ENCODE measurements around the gene RPUSD1. TPM values are rescaled to one million over a fixed set of nuclear protein-coding genes. Genes with fewer than 3 reads are reported as not detected.
A peak's percentile ranks its signal among the peaks of the same experiment; 100 is the strongest.

Gene RPUSD1
- polyA plus RNA-seq, 3 donors = 10.1 to 11.0 (median 10.4) TPM

DNA sequence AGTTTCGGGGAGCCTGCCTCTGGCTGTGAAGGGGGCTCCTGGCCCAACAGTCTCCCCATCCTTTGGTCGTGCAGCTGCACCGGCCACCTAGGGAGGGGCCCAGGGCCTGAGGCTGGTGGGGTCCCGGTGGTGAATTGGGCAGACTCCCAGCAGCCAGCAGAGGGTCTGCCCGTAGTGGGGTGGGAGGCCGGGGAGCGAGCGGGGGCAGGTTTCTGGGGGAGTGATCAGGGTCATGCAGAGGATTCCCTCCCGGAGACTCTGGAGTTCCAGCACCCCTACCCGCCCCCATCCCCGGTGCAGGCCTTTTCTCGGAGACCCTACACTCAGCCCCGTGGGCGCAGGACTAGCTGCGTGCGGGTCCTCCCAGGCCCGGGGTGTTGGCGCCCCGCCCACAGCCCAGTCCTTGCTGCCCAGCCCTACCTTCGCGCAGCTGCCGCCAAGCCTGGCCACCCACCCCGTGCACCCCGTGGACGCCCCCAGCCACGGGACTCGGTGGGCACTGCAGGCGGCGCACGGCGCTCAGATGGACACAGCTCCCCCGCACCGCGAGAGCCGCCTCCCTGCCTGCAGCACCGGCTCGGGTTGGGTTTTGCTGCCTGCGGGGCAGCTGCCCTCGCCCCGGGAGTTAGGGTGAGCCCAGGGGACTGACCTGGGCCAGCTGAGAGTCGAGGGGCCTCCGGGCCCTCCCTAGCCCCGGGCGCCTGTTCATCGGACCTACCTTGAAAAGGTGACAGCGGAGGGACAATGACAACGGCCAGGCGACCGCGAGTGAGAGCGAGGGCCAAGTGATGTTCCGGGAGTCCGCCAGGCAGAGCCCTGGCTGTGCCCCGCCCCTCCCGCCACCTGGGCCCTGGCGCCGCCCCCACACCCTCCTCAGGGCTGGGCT lies 12.0 kb upstream of the RPUSD1 start, which contains the start of gene GNG13:
Gene GNG13, minus strand, starts transcription at position 787 of the 886 bp plus-strand sequence. CDS start 1,657 bp downstream, outside the sequence.
- DNase-seq (ENCODE audit: low read depth in 3 of 3, low spot score in 2 of 3) = no peak

DNA sequence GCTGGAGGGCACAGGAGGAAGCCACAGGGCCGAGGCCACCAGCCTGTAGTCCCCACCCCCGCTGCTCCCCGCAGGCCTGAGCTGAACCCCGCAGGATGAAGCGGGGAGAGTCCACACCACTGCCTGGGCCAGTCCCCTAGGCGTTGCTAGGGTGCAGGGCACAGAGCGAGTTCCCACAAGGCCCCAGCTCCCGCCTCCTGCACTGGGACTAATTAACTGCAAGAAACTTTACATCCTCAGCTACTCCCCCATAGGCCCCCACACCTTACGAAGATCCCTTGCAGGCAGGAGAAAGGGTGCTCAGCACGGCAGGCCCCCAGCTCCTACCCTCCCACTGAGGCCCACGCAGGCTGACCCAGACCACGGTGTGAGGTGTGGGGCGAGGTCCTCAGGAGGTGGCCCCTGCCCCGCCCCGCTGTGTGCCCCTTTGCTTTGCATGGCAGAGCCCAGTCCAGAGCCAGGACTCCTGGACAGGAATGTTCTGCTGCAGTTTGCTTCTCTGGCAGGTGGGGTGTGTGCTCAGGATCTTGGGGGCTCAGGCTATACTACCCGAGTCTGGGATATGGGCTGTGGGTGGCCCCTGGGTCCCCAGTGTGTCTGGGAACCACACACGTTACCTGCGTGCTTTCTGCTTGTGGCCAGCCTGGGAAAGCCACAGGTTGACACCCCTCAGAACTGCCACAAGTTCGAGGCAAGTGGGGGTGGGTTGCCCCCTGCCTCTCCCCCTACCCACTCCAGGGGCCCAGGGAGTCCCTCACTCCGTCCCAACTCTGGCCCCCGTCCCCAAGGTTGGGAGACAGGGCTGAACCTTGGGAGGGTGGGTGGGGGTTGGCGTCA lies 11.1 kb upstream of the RPUSD1 start:
- no peak for DNase-seq (ENCODE audit: low read depth in 3 of 3, low spot score in 2 of 3)

DNA sequence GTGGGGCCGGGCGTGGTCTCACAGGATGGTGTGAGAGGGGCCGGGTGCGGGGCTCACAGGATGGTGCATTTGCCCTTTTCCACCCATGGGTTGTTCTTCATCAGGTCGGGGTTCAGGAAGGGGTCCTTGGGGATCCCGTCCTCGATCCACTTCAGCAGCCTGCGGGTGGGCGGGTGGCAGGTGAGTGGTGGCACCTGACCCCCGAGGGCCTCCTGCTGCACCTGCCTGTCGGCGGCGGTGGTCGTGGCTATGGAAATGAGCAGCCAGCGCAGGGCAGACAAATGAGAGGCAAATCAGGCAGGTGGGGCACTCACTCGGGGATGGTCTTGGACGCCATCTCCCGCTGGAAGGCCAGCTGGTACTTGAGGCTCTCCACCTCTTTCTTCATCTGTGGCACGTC lies 10.5 kb upstream of the RPUSD1 start:
- DNase-seq (ENCODE audit: low read depth in 3 of 3, low spot score in 2 of 3) = no peak

DNA sequence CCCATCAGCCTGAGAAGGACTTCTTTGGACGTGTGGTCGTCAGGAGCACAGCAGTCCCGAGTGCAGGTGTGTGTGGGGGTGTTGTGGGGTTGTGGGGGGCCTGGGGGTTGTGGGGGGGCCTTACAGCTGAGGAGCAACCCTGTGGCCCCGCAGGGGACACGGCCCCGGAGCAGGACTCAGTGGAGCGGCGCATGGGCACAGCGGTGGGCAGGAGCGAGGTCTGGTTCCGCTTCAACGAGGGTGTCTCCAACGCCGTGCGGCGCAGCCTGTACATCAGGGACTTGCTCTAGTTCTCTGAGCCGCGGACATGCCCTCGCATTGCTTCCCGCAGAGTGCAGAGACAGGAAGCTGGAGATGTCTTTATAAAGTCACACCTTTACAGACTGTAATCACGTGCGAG lies 9.5 kb upstream of the RPUSD1 start:
- no peak for DNase-seq (ENCODE audit: low read depth in 3 of 3, low spot score in 2 of 3)

DNA sequence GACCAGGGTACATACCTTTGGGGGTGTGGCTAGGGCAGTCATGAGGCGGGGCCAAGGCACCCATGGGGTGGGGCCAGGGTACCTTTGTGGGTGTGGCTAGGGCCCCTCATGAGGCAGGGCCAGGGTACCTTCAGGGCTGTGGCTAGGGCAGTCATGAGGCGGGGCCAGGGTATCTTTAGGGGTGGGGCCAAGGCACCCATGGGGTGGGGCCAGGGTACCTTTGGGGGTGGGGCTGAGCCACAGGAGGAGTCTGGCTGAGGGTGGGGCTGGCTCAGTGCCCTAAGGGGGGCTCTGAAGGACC lies 8.9 kb upstream of the RPUSD1 start:
- no peak for DNase-seq (ENCODE audit: low read depth in 3 of 3, low spot score in 2 of 3)

DNA sequence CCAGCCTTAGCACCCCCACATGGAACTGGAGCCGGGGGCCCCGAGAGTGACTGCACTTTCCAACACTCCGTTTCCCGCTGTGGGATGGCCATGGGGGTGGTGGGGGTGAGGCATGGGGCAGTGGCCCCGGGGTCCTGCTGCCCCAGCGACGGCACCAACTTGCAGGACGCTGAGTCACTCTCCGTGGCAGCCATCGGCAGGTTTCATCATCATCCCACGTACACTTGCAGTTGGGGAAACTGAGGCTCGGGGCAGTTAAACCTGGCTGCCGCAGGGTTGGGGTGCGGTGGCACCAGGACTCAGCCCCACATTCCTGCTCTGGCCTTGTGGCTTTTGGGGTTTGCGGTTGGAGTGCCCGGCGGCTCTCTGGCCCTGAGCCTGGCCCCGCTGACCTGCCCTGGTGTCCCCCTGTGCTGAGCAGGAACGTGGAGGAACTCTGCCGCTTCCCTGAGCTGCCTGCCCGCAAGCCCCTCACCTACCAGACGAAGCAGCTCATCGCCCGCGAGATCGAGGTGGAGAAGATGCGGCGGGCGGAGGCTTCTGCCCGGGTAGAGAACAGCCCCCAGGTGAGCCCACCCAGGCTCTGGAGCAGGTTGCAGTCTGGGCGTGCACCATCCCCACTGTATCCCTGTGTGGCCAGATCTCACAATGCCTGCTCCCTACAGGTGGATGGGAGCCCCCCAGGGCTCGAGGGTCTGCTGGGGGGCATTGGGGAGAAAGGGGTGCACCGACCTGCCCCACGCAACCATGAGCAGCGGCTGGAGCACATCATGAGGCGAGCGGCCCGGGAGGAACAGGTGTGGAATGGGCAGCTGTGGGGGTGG lies 8.3 kb upstream of the RPUSD1 start:
- no peak for DNase-seq (ENCODE audit: low read depth in 3 of 3, low spot score in 2 of 3)

DNA sequence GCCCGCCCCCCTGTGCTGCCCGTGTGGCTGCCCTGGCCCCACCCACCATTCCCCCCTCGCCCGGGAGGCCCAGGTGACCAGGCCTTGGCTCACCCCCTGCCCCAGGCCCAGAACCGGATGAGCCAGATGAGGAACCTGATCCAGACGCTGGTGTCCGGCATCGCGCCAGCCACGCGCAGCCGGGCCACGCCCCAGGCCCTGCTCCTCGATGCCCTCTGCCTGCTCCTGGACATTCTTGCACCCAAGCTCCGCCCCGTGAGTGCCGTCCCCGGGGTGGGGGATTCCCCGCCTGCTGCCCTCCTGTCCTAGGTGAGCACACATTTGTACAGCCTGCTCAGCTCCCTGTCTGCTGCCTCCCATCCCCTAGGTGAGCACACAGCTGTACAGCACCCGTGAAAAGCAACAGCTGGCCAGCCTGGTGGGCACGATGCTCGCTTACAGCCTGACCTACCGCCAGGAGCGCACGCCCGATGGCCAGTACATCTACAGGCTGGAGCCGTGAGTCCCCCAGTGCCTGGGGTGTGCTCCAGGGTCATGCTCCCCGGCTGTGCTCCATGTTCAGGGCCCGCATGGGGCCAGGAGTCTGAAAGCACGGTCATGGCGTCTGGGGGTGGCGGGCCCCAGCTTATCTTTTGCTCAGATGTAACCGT lies 7.5 kb upstream of the RPUSD1 start:
- no peak for DNase-seq (ENCODE audit: low read depth in 3 of 3, low spot score in 2 of 3)

DNA sequence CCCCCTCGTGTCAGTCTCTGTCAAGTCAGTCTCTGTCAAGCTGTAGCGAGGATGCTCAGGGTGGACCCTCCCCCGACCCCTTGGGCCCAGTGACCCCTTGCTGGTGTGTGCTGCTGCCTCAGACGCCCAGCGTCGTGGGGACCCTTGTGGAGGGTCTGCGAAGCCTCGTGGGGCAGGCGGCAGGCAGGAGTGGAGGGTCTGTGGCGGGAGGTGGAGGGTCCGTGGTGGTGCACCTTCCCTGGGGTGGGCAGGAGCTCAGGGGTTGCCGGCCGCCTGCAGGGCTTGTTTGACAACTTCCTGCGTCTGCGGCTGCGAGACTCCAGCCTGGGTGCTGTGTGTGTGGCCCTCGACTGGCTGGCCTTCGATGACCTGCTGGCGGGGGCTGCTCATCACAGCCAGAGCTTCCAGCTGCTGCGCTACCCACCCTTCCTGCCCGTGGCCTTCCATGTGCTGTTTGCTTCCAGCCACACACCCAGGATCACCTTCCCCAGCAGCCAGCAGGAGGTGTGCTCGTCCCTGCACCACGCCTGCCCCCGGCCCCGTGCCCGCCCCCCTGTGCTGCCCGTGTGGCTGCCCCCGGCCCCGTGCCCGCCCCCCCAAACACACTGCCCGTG lies 6.8 kb upstream of the RPUSD1 start:
- no peak for DNase-seq (ENCODE audit: low read depth in 3 of 3, low spot score in 2 of 3)

DNA sequence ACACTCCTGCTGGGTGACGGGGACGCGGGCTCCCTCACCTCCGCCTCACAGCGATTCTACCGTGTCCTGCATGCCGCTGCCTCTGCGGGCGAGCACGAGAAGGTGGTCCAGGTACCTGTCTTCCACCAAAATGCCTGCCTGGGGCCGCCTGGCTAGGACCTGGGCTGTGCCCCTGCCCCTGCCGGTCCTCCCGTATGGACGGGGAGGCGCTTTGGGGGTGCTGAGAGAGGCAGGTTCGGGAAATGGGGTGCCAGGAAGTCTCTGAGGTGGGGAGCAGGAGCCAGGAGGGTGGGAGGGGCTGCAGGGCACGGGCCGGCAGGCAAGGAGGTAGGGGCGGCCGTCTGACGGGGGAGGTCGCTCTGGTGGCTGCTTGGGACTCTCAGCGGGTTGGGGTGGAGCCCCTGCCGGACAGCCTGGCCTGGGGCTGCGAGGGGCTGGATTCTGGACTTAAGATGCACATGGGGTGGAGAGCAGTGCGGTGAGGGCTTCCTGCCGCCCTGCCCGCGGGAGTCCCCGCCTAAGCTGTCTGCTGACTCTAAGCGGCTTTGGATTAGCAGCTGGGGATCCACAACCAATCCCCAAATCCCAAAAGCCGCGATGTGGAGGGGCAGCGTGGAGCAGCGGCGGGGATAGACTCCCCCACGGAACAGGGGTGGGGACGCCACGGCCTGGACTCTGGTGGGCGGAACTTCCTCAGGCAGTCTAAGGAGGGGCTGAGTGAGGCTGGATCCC lies 6.1 kb upstream of the RPUSD1 start:
- no peak for DNase-seq (ENCODE audit: low read depth in 3 of 3, low spot score in 2 of 3)

DNA sequence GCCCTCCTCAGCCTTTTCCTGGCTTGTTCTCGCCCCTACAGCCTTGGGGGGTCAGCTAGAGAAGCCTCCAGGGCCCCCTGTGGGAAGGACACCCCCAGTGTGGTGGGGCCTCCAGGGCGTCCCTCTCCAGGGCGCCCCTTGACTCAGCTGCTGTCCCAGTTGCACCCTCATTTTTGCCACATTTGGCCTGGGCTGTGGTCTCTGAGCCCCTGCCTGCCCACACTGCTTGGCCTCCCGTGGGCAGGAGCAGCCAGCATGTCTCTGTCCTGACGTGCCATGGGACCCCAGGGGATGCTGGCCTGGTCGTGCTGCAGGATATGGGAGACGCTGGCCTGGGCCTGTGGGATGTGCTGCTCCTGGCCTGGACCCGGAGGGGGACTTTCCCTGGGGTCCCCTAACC lies 5.2 kb upstream of the RPUSD1 start:
- DNase-seq (ENCODE audit: low read depth in 3 of 3, low spot score in 2 of 3) = no peak

DNA sequence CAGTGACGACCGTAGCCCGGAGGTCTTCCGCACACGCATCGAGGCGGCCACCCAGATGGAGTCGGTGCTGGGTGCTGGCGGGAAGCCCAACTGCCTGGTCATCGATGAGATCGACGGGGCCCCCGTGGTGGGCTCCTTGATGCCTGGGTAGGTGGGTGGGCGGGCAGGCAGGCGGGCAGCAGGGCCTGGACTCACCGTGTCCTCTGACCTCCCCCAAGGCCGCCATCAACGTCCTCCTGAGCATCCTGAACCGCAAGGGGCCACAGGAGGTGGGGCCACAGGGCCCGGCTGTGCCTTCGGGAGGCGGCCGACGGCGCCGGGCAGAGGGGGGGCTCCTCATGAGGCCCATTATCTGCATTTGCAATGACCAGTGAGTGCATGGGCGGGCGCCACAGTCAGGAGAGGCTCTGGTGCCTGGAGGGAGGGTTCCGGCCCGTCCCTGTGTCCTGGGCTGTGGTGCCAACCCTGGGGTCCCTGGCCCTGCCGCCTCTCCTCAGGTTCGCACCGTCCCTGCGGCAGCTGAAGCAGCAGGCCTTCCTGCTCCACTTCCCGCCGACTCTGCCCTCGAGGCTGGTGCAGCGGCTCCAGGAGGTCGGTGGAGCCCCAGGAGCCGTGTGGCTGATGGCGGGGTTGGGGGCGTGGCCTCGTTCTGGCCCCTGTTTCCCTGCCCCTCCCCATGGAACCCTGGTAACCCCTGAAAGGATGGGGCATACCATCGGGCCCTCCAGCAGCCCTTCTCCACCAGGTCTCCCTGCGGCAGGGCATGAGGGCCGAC lies 4.2 kb upstream of the RPUSD1 start:
- DNase-seq (ENCODE audit: low read depth in 3 of 3, low spot score in 2 of 3) = no peak

DNA sequence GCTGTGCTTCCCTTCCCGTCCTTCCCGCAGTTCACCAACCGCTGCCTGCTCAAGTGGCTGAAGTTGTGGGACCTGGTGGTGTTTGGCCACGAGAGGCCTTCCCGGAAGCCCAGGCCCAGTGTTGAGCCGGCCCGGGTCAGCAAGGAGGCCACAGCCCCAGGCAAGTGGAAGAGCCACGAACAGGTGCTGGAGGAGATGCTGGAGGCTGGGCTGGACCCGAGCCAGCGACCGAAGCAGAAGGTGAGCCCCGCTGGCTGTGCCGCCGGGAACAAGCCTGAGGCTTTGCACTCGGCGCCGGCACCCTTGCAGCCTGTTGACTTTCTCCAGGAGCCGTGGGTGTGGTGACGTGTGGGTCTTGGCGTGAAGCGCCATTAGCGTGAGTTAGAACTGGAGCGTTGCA lies 3.0 kb upstream of the RPUSD1 start:
- DNase-seq (ENCODE audit: low read depth in 3 of 3, low spot score in 2 of 3) = no peak

DNA sequence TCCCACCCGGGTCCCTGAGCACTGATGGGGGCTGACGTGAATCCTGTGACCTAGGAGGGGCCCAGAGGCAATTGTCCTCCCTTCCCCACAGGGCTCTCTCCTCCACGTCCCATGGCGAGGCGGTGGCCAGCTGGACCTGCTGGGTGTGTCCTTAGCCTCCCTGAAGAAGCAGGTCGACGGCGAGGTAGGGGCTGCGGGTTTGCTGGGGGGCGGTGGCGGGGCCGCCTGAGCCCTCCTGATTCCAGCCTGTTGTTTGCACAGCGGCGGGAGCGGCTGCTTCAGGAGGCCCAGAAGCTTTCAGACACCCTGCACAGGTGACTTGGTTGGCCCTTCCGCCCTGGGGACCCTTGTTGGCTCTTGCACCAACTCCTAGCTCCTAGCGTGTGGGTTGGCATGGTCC lies 1.9 kb upstream of the RPUSD1 start:
- no peak for DNase-seq (ENCODE audit: low read depth in 3 of 3, low spot score in 2 of 3)

DNA sequence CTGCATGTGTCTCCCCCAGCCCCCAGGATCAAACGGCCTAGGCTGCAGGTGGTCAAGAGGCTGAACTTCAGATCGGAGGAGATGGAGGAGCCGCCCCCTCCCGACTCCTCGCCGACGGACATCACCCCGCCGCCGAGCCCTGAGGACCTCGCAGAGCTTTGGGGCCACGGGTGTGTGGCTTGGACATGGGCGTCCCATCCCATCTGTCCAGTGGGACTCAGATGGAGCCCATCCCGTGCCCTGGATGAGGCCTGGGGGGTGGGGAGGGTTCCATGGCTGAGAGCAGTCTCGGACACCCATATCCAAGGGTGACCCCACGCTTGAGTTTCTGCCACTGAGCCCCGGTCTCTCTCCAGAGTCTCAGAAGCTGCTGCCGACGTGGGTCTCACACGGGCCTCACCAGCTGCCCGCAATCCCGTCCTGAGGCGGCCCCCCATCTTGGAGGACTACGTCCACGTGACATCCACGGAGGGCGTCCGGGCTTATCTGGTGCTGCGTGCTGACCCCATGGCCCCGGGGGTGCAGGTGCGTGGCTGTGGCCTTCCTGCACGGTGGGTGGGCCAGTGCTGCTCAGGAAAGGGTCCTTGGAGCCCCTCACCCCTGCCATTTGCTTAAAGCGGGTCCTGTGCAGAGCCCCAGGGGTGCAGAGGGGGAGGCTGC lies 1.1 kb upstream of the RPUSD1 start:
- DNase-seq (ENCODE audit: low read depth in 3 of 3, low spot score in 2 of 3) = no peak

DNA sequence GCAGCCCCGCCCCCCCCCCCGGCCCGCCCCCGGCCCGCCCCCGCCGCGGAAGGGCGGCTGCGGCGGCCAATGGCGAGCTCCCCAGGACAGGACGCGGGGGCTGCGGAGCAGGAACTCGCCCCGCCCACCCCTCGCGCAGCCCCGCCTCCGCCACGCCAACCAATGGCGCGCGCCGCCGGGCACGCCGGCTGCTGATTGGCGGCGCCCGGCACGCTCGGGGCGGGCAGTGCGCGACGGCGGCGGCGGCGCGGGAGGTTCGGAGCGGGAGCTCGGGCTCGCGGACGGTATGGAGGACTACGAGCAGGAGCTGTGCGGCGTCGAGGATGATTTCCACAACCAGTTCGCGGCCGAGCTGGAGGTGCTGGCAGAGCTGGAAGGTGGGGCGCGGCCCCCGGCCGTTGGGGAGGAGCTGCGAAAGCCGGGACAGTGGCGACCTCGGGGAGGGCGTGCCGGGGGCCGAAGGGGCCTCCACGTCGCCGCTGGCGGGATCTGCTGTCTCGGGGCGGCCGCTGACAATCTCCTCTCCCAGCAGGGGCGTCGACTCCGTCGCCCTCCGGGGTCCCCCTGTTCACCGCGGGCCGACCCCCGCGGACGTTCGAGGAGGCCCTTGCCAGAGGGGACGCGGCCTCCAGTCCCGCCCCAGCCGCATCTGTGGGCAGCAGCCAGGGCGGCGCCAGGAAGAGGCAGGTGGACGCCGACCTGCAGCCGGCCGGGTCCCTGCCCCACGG lies 382 bp upstream of the RPUSD1 start, which contains the start of gene CHTF18:
Gene CHTF18, plus strand, starts transcription at position 222 of the 728 bp plus-strand sequence. Its CDS starts 65 bp downstream, at position 287.
- DNase-seq (ENCODE audit: low read depth in 3 of 3, low spot score in 2 of 3) = peak; percentile 45 to 85 (median 80)

DNA sequence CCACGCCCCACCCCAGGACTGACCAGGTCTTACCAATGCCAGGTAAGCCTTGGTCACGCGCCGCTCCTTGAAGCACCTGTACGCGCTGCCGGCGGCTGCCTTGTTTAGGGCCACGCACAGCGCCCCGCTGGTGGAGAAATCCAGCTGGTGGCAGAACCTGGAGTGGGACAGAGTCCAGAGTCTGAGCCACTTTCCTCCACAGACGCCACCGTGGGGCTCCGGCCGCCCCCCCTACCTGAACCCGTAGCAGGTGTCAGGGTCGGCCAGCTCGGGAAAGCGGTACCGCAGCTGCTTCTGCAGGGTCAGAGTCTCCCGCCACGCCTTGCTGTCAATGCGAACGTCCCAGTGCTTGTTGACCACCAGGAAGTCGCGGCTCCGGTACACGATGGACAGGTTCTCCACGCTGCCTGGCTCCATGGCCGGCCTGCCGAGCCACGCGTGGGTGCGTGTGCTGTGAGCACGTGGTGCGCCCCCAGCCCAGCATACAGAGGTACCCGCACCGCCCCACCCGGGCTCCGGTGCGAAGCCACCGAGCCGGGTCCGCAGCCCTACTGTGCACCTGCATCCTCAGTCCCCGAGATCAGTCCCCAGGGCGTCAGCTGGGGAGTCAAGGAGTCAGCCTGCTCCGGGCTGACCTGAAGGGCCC lies 737 bp downstream of the RPUSD1 start:
- no peak for DNase-seq (ENCODE audit: low read depth in 3 of 3, low spot score in 2 of 3)

Measured in right renal cortex interstitium (tissue), 3 donors.